ENCODE measurements around the gene ZSWIM7. TPM values are rescaled to one million over a fixed set of nuclear protein-coding genes. Genes with fewer than 3 reads are reported as not detected.

Gene ZSWIM7
- total RNA-seq, 1 donor from 2014 or later: 43.9 TPM

DNA sequence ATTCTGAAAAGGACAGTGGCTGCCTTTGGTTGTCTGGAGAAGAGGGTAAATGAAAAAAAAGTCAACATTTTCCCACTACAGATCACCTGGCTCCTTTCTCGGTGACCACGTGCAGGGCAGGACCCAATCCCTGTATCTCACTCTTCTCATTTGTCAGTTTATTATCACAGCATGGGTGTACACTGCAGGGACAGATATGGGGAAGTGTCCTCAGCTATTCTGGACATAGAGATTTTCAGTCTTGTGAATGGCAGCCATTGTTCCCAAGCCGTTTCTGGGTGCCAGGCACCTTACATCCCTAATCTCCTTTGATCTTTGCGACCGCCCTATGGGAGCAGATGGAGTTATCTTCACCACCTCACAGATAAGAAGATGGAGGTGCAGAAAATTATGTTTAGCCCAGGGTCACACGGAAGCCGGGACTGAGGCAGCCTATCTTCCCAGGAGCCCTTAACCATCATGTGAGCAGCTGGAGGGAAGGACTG lies 47.4 kb downstream of the ZSWIM7 start:
- Histone ChIP-seq H3F3A (ENCODE audit: low read depth) (no peaks in the 10 kb centered on the region), H3K4me1 (no peaks in the 10 kb centered on the region), H2AFZ (replicated peaks) (no peak overlapping the region), H3K4me2 (no peak overlapping the region), H4K20me1 (ENCODE audit: low read depth) (no peaks in the 10 kb centered on the region), H3K27ac (no peak overlapping the region), H3K27me3 (peaks cover 8% of the 10 kb centered on the region), H3K36me3 (no peaks in the 10 kb centered on the region), H3K9ac (no peak overlapping the region), H3K9me3 (ENCODE audit: low read depth) (no peaks in the 10 kb centered on the region), H3K79me2 (ENCODE audit: low read depth) (no peaks in the 10 kb centered on the region), H3K4me3 (no peak overlapping the region)
- Mint-ChIP-seq H3K36me3 (no peaks in the 10 kb centered on the region), H3K27me3 (ENCODE audit: insufficient read depth, low read depth) (peaks cover 15% of the 10 kb centered on the region), H3K4me1 (peaks cover 10% of the 10 kb centered on the region), H3K9me3 (no peaks in the 10 kb centered on the region), H3K27ac (no peak overlapping the region), H3K4me3 (no peak overlapping the region)
- no peak for DNase-seq (ENCODE audit: low spot score)
- TF ChIP-seq EZH2 (IDR thresholded peaks at IDR 0.05): no peak
- TF ChIP-seq CTCF (IDR thresholded peaks at IDR 0.05): no peak
- TF ChIP-seq EZH2phosphoT487 (IDR thresholded peaks at IDR 0.05): no peak

- Histone ChIP-seq H3K4me2 (no peak overlapping the region), H3K9me3 (ENCODE audit: low read depth) (no peaks in the 10 kb centered on the region), H3F3A (ENCODE audit: low read depth) (no peaks in the 10 kb centered on the region), H3K79me2 (ENCODE audit: low read depth) (no peaks in the 10 kb centered on the region), H3K36me3 (no peaks in the 10 kb centered on the region), H3K9ac (no peak overlapping the region), H2AFZ (replicated peaks) (no peak overlapping the region), H3K4me3 (no peak overlapping the region), H3K27me3 (peaks cover 14% of the 10 kb centered on the region), H4K20me1 (ENCODE audit: low read depth) (no peaks in the 10 kb centered on the region), H3K4me1 (no peaks in the 10 kb centered on the region), H3K27ac (no peak overlapping the region)
- DNase-seq (ENCODE audit: low spot score): no peak
- Mint-ChIP-seq H3K4me1 (peaks cover 13% of the 10 kb centered on the region), H3K27me3 (ENCODE audit: insufficient read depth, low read depth) (peaks cover 21% of the 10 kb centered on the region), H3K9me3 (no peaks in the 10 kb centered on the region), H3K36me3 (no peaks in the 10 kb centered on the region), H3K27ac (no peak overlapping the region), H3K4me3 (no peak overlapping the region)
- TF ChIP-seq CTCF (IDR thresholded peaks at IDR 0.05) (no peak), EZH2phosphoT487 (IDR thresholded peaks at IDR 0.05) (no peak)
Measured at GRCh38 chr17:15951368-15952047, 48.0 kb downstream of the ZSWIM7 start.

GRCh38 chr17:15947976-15948752 lies 51.3 kb downstream of the ZSWIM7 start:
- no peak overlapping the region for H3K27ac Mint-ChIP-seq
- no peaks in the 10 kb centered on the region for H3K79me2 ChIP-seq (ENCODE audit: low read depth)
- H4K20me1 ChIP-seq (ENCODE audit: low read depth): no peaks in the 10 kb centered on the region
- H3K4me3 Mint-ChIP-seq: no peak overlapping the region
- H3K27ac ChIP-seq: no peak overlapping the region
- no peaks in the 10 kb centered on the region for H3K4me1 ChIP-seq
- H3K36me3 Mint-ChIP-seq: no peaks in the 10 kb centered on the region
- no peak overlapping the region for H2AFZ ChIP-seq (replicated peaks)
- peaks cover 20% of the 10 kb centered on the region for H3K4me1 Mint-ChIP-seq
- H3F3A ChIP-seq (ENCODE audit: low read depth): peaks cover 2% of the 10 kb centered on the region
- no peak overlapping the region for H3K4me3 ChIP-seq
- H3K36me3 ChIP-seq: no peaks in the 10 kb centered on the region
- H3K27me3 Mint-ChIP-seq (ENCODE audit: insufficient read depth, low read depth): peaks cover 38% of the 10 kb centered on the region
- TF ChIP-seq CTCF (IDR thresholded peaks at IDR 0.05) (no peak), EZH2phosphoT487 (IDR thresholded peaks at IDR 0.05) (no peak), EZH2 (IDR thresholded peaks at IDR 0.05) (no peak)
- no peak overlapping the region for H3K4me2 ChIP-seq
- DNase-seq (ENCODE audit: low spot score): no peak
- H3K27me3 ChIP-seq: peaks cover 47% of the 10 kb centered on the region
- H3K9ac ChIP-seq: no peak overlapping the region
- H3K9me3 Mint-ChIP-seq: no peaks in the 10 kb centered on the region
- no peaks in the 10 kb centered on the region for H3K9me3 ChIP-seq (ENCODE audit: low read depth)
